Urothelium cell line (cell line): ENCODE measurements around the gene TMEM120A.

ENCODE experiments used
- DNase-seq: peaks from one replicate; pipeline ENCODE4 v3.0.0; 2011; ENCODE audit warnings: low spot score, mixed read lengths
- FAIRE-seq: peaks from 2 replicates; lab custom pipeline; 2011; peaks lifted over from hg19 to GRCh38; lab: Jason Lieb, UNC

The TMEM120A gene

DNA sequence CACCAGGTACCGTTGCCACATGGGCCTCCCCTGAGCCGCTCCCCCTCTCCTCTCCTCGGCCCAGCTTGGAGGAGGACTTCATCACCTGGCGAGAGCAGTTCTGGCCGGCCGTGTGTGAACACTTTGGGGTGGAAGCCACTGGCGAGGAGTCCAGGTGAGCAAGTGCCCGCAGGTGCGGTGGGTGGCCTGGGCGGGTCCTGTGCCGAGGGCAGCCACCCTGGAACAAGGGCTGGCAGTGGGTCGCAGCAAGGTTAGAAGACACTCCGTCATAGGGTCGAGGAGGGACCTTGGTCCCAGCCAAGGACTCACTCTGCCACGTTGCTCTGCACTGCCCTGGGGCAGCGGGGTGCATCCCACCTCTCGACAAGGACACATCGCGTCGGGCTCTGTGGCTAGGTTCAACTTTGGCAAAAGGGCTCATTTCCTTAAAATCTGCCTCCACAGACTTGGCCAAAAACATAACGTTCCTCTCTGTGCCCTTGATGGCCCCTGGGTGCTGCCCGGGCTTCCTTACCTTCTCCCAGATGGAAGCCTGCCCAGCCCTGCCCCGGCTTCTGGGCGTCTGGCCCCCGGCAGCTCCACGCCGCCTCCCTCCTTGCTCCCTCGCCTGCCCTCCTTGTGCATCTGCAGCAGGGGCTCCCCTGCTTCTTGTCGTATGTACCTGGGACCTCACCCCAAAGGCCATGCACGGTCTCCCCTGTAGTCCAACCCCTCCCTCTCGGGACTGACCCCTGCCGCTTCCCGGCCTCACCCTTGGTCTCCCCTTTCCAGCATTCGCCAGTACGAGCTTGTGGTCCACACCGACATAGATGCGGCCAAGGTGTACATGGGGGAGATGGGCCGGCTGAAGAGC, 12.7 kb downstream of the TMEM120A start:
- DNase-seq: no peak
- peak; percentile 23 for FAIRE-seq

DNA sequence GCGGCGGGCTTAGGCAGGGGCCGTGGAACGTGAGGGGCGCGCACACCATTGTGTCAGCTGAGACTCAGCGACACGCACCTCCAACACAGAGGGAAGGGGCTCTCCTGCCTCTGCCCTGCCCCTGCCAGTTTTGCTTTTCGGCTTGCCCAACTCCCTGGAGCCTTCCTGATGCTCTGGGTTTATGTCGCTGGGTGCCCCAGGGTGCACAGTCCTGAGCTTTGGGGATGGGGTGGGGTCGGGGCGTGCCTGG, 13.3 kb downstream of the TMEM120A start:
- FAIRE-seq: no peak
- no peak for DNase-seq

DNA sequence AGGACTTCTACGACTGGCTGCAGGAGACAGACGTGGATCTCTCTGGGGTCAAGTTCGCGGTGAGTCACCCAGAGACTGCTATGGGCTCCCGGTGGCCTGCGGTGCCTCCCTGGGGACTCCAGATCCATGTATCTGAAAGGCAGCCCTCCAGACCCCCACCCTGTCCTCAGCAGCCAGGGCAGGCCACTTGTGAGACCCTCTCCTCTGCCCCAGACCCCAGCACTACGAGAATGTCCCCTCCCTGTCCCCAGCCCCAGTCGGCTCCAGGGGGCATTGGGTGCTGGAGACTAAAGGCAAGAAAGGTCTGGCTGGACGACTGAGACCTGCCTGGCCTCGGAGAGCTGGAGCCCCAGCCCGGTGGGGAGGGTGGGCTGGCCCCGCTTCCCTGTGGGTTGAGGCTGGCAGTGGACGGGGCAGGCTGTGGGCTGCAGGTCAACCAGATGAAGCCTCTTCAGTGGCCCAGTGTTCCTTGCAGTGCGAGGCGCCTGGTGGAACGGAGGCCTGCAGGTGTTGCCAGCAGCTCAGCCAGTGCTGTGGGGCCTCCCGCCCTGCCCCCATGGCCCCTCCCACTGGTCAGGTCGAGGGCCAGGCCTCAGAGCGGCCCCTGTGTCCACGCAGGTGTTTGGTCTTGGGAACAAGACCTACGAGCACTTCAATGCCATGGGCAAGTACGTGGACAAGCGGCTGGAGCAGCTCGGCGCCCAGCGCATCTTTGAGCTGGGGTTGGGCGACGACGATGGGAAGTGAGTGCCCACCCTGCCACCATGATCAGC, 13.8 kb downstream of the TMEM120A start:
- no peak for FAIRE-seq

DNA sequence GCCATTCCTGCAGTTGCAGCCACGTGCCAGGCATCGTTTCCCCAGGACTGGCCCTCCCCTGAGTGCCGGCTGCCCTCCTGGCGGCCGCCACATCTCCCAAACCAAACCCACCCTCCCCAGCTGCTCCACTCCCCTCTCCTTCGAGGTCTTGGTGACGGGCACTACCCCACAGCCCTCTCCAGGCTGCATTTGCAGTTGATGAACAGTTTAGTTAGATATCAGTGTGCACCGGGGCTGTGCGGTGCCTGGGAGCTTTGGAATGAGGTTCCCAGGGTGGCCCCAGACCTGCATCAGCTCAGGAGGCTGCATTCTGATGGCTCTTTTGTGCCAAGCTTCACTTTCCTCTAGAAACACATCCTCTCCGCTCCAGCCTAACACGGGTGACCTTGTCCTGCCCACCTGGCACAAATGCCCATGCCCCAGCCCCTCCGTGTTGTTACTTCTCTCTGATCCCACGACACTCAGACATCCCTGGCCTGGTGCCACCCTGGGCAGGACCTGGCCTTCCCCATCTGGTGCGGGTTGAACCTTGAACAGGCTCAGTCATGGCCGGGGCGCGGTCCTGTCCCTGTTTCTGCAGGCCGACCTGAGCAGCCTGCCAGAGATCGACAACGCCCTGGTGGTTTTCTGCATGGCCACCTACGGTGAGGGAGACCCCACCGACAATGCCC, 14.5 kb downstream of the TMEM120A start:
- FAIRE-seq: no peak
- DNase-seq: no peak

More for the DNA sequence above, 13.8 kb downstream of the TMEM120A start:
- no peak for DNase-seq

- no peak for DNase-seq
- FAIRE-seq: no peak
These were observed 16.7 kb downstream of the TMEM120A start for GRCh38 chr7:75977743-75978142.

- DNase-seq (no peak), FAIRE-seq (no peak)
These were observed 22.2 kb downstream of the TMEM120A start for GRCh38 chr7:75971961-75972763.

GRCh38 chr7:75971309-75971960, 23.0 kb downstream of the TMEM120A start:
- DNase-seq: no peak
- no peak for FAIRE-seq

- FAIRE-seq: no peak
These were observed 24.5 kb downstream of the TMEM120A start for GRCh38 chr7:75969704-75970498.

DNA sequence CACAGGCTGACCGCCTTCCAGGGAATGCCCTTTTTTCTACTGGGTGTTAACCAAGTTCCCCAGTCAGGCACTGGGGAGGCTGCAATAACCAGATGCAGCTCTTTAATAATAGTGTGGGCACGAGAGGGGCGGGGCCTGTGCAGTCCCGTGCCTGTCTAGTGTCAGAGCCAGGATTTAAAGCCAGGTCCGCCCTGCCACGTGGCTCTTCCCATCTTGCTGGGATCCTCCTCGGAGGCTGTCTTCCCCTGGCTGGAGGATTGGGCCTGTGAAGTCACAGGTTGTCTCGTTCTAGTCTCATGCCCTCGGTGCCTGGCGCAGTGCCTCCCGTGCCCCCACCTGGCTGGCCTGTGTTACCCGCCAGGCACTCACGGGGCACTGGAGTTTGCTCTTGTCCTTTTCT, 25.2 kb downstream of the TMEM120A start:
- FAIRE-seq (no peak), DNase-seq (no peak)

More at GRCh38 chr7:75969704-75970498, 24.5 kb downstream of the TMEM120A start:
- no peak for DNase-seq

- DNase-seq: no peak
- no peak for FAIRE-seq
These were observed 25.8 kb downstream of the TMEM120A start for GRCh38 chr7:75968561-75969001.

- no peak for FAIRE-seq
- no peak for DNase-seq
These were observed 26.4 kb downstream of the TMEM120A start for GRCh38 chr7:75968012-75968411.

GRCh38 chr7:75967487-75967997, 26.9 kb downstream of the TMEM120A start:
- FAIRE-seq: no peak

DNA sequence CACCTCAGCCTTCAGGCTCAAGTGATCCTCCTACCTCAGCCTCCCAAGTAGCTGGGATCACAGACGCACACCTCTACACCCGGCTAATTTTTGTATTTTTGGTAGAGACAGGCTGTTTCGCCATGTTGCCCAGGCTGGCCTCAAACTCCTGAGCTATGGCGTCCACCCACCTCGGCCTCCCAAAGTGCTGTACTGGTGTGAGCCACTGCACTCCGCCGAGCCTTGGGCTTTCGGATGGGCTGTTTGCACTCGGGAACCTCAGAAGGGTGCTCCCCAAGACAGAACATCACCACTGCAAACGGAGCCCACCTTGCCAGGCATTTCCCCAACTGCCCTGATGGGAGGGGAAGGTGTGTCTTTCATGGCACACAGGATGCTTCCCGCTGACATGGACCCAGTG, 27.3 kb downstream of the TMEM120A start:
- no peak for DNase-seq
- FAIRE-seq: no peak

More at GRCh38 chr7:75967487-75967997, 26.9 kb downstream of the TMEM120A start:
- DNase-seq: no peak

DNA sequence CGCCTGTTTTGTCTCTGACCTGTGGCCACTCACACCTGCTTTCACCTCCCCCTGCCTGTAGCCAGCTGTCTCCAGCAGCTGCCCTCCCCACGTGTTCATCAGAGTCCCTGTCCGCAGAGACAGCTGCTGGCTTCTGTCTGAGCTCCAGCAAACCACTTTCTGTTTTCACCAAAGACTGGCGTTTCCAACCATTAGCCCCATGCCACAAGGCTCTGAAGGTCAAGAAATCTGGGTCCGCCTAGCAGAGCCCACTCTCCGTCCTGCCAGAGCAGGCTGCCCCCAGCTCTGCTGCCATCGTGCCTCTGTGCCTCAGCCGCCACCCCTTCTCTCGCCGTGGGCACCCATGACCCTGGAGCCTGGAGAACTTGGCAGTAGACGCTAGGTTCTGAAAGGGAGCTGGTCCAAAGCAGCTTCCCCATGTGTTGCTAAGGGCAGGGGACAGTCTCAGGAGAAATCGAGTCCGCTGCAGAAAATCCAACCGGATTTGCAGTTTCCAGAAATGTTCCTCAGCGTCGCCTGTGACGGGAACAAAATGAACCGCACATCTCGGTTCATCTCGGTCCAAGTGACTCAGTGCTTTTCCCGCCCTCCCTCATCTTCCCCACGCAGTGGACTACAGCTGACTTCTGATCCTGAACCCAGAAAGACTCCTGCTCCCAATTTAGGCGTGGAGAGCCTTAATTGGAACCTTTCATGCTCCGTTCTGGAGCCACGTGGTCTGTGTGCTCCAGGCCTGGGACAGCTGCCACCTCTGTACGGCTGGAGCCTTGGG, 28.0 kb downstream of the TMEM120A start:
- FAIRE-seq: no peak
- DNase-seq: no peak

GRCh38 chr7:75965617-75966016, 28.8 kb downstream of the TMEM120A start:
- no peak for FAIRE-seq
- DNase-seq: no peak

GRCh38 chr7:75963381-75963995, 30.9 kb downstream of the TMEM120A start:
- DNase-seq (no peak), FAIRE-seq (no peak)

- DNase-seq: no peak
- no peak for FAIRE-seq
These were observed 31.6 kb downstream of the TMEM120A start for GRCh38 chr7:75962607-75963380.
